DND-41 (cell line): ENCODE measurements around the gene TRPM3.

Source experiments
- EZH2 ChIP-seq: IDR thresholded peaks from 3 replicates; pipeline ENCODE4 v1.6.1; 2012; ENCODE audit warnings: borderline replicate concordance, low read depth, mild to moderate bottlenecking, moderate library complexity, low read length, inconsistent platforms; ENCODE audit not compliant: severe bottlenecking
- TF ChIP-seq, protein P1 (sequence below): IDR thresholded peaks from 2 replicates; pipeline ENCODE4 v1.5.1; 2012; ENCODE audit warnings: borderline replicate concordance, low read length, moderate library complexity, mild to moderate bottlenecking; ENCODE audit not compliant: poor library complexity, severe bottlenecking; ENCODE audit errors: extremely low read depth

DNA sequence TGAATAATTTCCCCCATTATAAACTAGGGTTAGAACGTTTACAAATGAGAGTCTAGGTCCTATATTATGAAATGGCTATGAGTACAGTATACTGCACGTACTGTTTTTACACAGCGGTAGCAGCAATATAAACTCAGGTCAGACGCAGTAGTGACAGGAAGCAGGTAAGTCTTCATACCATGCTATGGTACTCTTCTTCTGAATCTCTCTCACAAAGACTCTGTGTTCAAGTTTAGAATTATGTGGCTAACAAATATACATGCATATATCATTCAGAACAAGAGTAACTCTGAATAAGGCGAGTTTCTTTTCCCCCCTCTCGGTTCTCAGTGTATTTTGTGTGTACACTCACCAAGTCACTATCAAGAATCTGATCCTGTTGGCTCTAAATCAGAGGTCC, 592.0 kb downstream of the TRPM3 start:
- TF ChIP-seq, protein P1, sequence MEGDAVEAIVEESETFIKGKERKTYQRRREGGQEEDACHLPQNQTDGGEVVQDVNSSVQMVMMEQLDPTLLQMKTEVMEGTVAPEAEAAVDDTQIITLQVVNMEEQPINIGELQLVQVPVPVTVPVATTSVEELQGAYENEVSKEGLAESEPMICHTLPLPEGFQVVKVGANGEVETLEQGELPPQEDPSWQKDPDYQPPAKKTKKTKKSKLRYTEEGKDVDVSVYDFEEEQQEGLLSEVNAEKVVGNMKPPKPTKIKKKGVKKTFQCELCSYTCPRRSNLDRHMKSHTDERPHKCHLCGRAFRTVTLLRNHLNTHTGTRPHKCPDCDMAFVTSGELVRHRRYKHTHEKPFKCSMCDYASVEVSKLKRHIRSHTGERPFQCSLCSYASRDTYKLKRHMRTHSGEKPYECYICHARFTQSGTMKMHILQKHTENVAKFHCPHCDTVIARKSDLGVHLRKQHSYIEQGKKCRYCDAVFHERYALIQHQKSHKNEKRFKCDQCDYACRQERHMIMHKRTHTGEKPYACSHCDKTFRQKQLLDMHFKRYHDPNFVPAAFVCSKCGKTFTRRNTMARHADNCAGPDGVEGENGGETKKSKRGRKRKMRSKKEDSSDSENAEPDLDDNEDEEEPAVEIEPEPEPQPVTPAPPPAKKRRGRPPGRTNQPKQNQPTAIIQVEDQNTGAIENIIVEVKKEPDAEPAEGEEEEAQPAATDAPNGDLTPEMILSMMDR, result no peak
- TF ChIP-seq EZH2, result no peak
